GM23248 (cell line): ENCODE results near the gene RPAP3.

Source experiments
- EZH2 ChIP-seq: fragments of 200-600 bp; sonication (generic); IDR thresholded peaks from 2 replicates; pipeline ENCODE4 v1.6.1; 2018; ENCODE audit warnings: antibody characterized with exemption, mild to moderate bottlenecking; ENCODE audit not compliant: insufficient read depth, poor library complexity, severe bottlenecking
- EZH2phosphoT487 ChIP-seq: fragments of 200-600 bp; sonication (generic); IDR thresholded peaks from 2 replicates; pipeline ENCODE4 v1.6.1; 2018; ENCODE audit warnings: antibody characterized with exemption, moderate library complexity, mild to moderate bottlenecking, low read depth; ENCODE audit not compliant: insufficient read depth

DNA sequence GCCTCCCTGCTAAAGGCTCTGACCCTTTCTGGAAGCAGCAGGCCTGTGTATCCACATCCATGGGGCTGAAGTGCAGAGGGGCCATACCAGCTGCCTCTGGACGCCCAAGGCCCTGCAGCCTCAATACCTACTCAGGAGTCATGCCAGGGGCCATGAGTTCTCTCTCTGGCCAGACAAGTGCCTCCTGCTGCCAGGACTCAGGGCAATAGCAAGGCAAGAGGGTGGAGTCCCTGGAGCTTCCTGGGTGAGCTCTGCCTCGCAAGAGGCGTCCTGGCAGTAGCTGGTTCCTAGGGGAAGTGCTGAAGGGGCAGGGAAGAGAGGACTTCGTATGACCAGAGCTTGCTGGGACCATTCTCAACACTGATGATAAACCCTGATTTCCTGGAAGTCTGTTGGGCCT is 30.4 kb upstream of the RPAP3 start:
- TF ChIP-seq EZH2 (no peak), EZH2phosphoT487 (no peak)
